GM23338 (cell line): ENCODE measurements around the gene CDNF. TPM values are rescaled to one million over a fixed set of nuclear protein-coding genes. Genes with fewer than 3 reads are reported as not detected.

Experiments
- ATAC-seq: fragments of 200-7000 bp; cut with Tn5 transposase; 3 replicates; pipeline ENCODE4 v1.9.1; 2020
- DNase-seq: peaks from one replicate; pipeline ENCODE4 v3.0.0-alpha.2; 2015; ENCODE audit warnings: low spot score
- H2AFZ ChIP-seq: fragments of 200-600 bp; sonication (generic); 2 replicates; pipeline ENCODE4 v1.8.0; 2016; ENCODE audit warnings: antibody characterized with exemption, mild to moderate bottlenecking, moderate library complexity
- H3F3A ChIP-seq: fragments of 200-600 bp; sonication (generic); replicated peaks from 2 replicates; pipeline ENCODE4 v1.8.0; 2017; ENCODE audit warnings: antibody characterized with exemption, mixed run types, low read depth
- H3K27ac ChIP-seq: fragments of 200-600 bp; sonication (generic); 2 replicates; pipeline ENCODE4 v1.6.1; 2016; ENCODE audit warnings: low read depth
- H3K27me3 ChIP-seq: fragments of 200-600 bp; sonication (generic); 2 replicates; pipeline ENCODE4 v1.8.0; 2016; ENCODE audit warnings: mild to moderate bottlenecking, mixed run types, moderate library complexity; ENCODE audit not compliant: insufficient read depth
- H3K36me3 ChIP-seq: fragments of 200-600 bp; sonication (generic); 2 replicates; pipeline ENCODE4 v1.8.0; 2016; ENCODE audit warnings: mild to moderate bottlenecking; ENCODE audit not compliant: insufficient read depth
- H3K4me1 ChIP-seq: fragments of 200-600 bp; sonication (generic); 2 replicates; pipeline ENCODE4 v1.8.0; 2016; ENCODE audit warnings: mild to moderate bottlenecking, moderate library complexity; ENCODE audit not compliant: insufficient read depth
- H3K4me2 ChIP-seq: fragments of 200-600 bp; sonication (generic); 2 replicates; pipeline ENCODE4 v1.7.1; 2017; ENCODE audit warnings: mixed run types
- H3K4me3 ChIP-seq: fragments of 200-600 bp; sonication (generic); 2 replicates; pipeline ENCODE4 v1.6.1; 2016; ENCODE audit warnings: mixed run types
- H3K79me2 ChIP-seq: fragments of 200-600 bp; sonication (generic); replicated peaks from 2 replicates; pipeline ENCODE4 v1.8.0; 2017; ENCODE audit warnings: mild to moderate bottlenecking; ENCODE audit not compliant: insufficient read depth
- H3K9me2 ChIP-seq: fragments of 200-600 bp; sonication (generic); 2 replicates; pipeline ENCODE4 v1.8.0; 2017; ENCODE audit not compliant: insufficient read depth
- H4K20me1 ChIP-seq: fragments of 200-600 bp; sonication (generic); replicated peaks from 2 replicates; pipeline ENCODE4 v1.8.0; 2017; ENCODE audit warnings: mild to moderate bottlenecking; ENCODE audit not compliant: insufficient read depth
- H3K27ac Mint-ChIP-seq: 2 replicates; pipeline ENCODE4 v1.8.0; 2020; ENCODE audit warnings: inconsistent platforms, mild to moderate bottlenecking, moderate library complexity, mixed read lengths
- H3K27me3 Mint-ChIP-seq: 3 replicates; pipeline ENCODE4 v1.8.0; 2022; ENCODE audit warnings: low read depth, mild to moderate bottlenecking, moderate library complexity, mixed read lengths, inconsistent platforms; ENCODE audit not compliant: insufficient read depth, poor library complexity
- H3K36me3 Mint-ChIP-seq: 3 replicates; pipeline ENCODE4 v1.8.0; 2021; ENCODE audit warnings: low read depth, mild to moderate bottlenecking, inconsistent platforms, moderate library complexity, mixed read lengths
- H3K4me1 Mint-ChIP-seq: 3 replicates; pipeline ENCODE4 v1.8.0; 2020; ENCODE audit warnings: mild to moderate bottlenecking, inconsistent platforms, mixed read lengths
- H3K4me3 Mint-ChIP-seq: 3 replicates; pipeline ENCODE4 v1.8.0; 2021; ENCODE audit warnings: moderate library complexity, mild to moderate bottlenecking, inconsistent platforms, mixed read lengths
- H3K9me3 Mint-ChIP-seq: 3 replicates; pipeline ENCODE4 v1.8.0; 2020; ENCODE audit warnings: moderate library complexity, mild to moderate bottlenecking, inconsistent platforms, mixed read lengths
- CREB1 ChIP-seq: fragments of 250-450 bp; sonication (Bioruptor Pico); IDR thresholded peaks from 2 replicates; pipeline ENCODE4 v1.5.0; 2020; ENCODE audit warnings: low read depth, mild to moderate bottlenecking, moderate library complexity
- CTCF ChIP-seq, 2 experiments: fragments of 200-600 bp in 1 of 2; sonication (generic) in 1 of 2; conservative IDR thresholded peaks; 2 replicates each; pipeline versions ENCODE4 v1.5.1 to v1.6.1; 2016 to 2017; ENCODE audit warnings: antibody characterized with exemption in 2 of 2, low read depth in 2 of 2, mild to moderate bottlenecking in 2 of 2, moderate library complexity in 1 of 2
- ETS1 ChIP-seq: IDR thresholded peaks from 2 replicates; pipeline ENCODE4 v1.6.1; 2016; ENCODE audit warnings: antibody characterized with exemption
- EZH2phosphoT487 ChIP-seq: fragments of 200-600 bp; sonication (generic); IDR thresholded peaks from one replicate; pipeline ENCODE4 v1.8.1; 2018; ENCODE audit warnings: antibody characterized with exemption; ENCODE audit not compliant: unreplicated experiment
- ZNF114 ChIP-seq: fragments of 250-450 bp; sonication (Bioruptor Pico); IDR thresholded peaks from 2 replicates; pipeline ENCODE4 v1.5.0; 2020; ENCODE audit warnings: mild to moderate bottlenecking, moderate library complexity
- ZNF462 ChIP-seq: fragments of 250-450 bp; sonication (Bioruptor Pico); IDR thresholded peaks from 2 replicates; pipeline ENCODE4 v1.5.0; 2020; ENCODE audit warnings: mild to moderate bottlenecking, moderate library complexity
- polyA plus RNA-seq: library from polyadenylated mRNA; unstranded; fragments of >200 nt; fragmentation: Nextera tagmentation; extraction: Ambion mirVana; gene quantifications from 2 replicates; pipeline ENCODE4 v1.2.1, GENCODE V29; 2016
- total RNA-seq: library from RNA; depleted of rRNA; stranded (reverse); fragments of >200 nt; shearing (Covaris generic); gene quantifications from 2 replicates; pipeline ENCODE4 v1.2.3, GENCODE V29; 2014

Gene CDNF
- total and polyA plus RNA-seq, 2 experiments from 2014 or later = 0.26 to 1.1 TPM

GRCh38 chr10:14833106-14833505, 4.7 kb downstream of the CDNF start (continued):
- no peak for TF ChIP-seq ZNF462 (CRISPR knock-in tag)
- no peak for TF ChIP-seq ETS1

- Histone ChIP-seq H3K79me2 (no peaks in the 10 kb centered on the region), H3F3A (no peaks in the 10 kb centered on the region), H3K4me1 (peaks cover 12% of the 10 kb centered on the region; the same call in 1 of the 2 replicates), H4K20me1 (no peaks in the 10 kb centered on the region), H2AFZ (no peak overlapping the region), H3K27me3 (no peaks in the 10 kb centered on the region), H3K4me2 (no peak overlapping the region), H3K36me3 (no peaks in the 10 kb centered on the region), H3K4me3 (no peak overlapping the region), H3K9me2 (no peaks in the 10 kb centered on the region), H3K27ac (no peak overlapping the region)
- Mint-ChIP-seq H3K9me3 (no peaks in the 10 kb centered on the region), H3K27me3 (no peaks in the 10 kb centered on the region), H3K27ac (no peak overlapping the region), H3K4me3 (no peak overlapping the region), H3K36me3 (no peaks in the 10 kb centered on the region), H3K4me1 (peaks cover 14% of the 10 kb centered on the region)
- ATAC-seq (no peak), DNase-seq (no peak)
- TF ChIP-seq CREB1 (no peak), EZH2phosphoT487 (no peak), ZNF114 (CRISPR knock-in tag) (no peak), CTCF (conservative IDR thresholded peaks at IDR 0.05; ENCODE audit: low read depth in 2 of 2) (no peak), ETS1 (no peak)
Measured at GRCh38 chr10:14826076-14826829, 11.6 kb downstream of the CDNF start.
